Fibroblast of peridontal ligament (primary cell): ENCODE measurements around the gene SLC35G3.
"Not testable (repeated sequence)": the region's sequence is repeated elsewhere in the genome, so short reads cannot be mapped to it uniquely, and the experiment has no call there.

Experiments used
- DNase-seq: peaks from one replicate; pipeline ENCODE4 v3.0.0-alpha.2; 2010; ENCODE audit errors: extremely low read depth

Gene SLC35G3

DNA sequence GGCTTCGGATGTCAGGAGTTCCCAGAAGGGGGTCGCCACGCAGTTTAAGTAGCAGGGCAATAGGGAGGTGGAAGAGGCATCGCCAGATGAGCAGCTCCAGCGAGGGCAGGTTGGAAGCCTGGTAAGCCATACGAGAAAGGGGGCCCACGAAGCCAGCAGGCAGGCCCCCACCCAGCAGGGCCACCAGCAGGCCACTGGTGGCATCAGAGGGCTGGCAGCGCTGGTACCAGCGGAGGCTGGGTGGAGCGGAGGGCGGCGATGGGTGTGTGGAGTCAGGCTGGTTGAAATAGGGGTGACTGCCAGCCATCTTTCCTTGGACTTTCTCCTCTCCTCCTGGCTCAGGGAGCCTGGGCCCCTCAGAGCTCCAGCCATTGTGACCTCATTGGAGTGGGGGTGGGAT is at the start of gene SLC35G3:
Gene SLC35G3, minus strand, starts transcription at position 393 of the 400 bp plus-strand sequence. Its CDS starts 86 bp downstream, at position 307.
- not testable (repeated sequence) for DNase-seq

DNA sequence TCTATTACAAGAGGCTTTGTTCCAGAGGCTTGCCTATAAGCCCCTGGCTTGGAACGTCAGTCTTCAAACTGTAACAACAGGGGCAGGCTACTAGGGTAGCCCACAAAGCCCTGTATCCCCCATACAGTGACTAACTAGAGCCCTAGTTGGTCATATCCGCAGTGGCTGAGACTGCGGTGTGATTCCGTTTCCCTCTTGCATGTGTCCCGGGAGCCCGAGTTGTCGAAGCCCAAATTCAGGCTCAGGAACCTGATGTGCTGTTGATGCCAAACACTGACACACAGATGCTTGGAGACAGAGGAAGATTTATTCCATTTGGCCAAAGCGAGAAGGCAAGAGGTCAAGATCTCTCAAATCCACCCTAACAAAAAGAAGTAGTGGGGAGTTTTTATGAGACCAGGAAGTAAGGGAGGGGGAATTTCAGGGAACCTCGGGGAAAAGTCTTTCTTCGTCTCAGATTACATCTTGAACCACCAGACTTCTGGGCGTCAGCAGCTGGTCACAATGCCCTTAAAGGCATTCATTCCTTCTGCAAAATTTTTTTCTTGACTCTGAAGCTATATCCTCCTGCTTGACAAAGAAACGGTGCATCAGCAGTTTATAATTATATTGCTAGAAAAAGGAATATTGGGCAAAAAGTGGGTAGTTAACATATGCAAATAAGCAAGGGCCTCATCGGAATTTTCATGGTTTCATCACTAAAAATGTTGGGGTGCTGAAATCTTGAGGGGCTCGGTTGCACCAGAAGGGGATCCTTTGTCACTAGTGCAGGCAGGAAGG is 49.6 kb upstream of the SLC35G3 start:
- peak; percentile 78 for DNase-seq

GRCh38 chr17:35242805-35243560 is 48.8 kb upstream of the SLC35G3 start, which contains the start of gene SLFN5:
TSS of gene SLFN5 (plus strand) at chr17:35243072. CDS start at chr17:35258691, 15,619 bp downstream.
- peak; percentile 95 for DNase-seq

GRCh38 chr17:35242158-35242804 is 48.1 kb upstream of the SLC35G3 start:
- DNase-seq, result no peak

GRCh38 chr17:35241520-35241919 is 47.3 kb upstream of the SLC35G3 start:
- no peak for DNase-seq

GRCh38 chr17:35240861-35241260 is 46.7 kb upstream of the SLC35G3 start:
- DNase-seq, result no peak

DNA sequence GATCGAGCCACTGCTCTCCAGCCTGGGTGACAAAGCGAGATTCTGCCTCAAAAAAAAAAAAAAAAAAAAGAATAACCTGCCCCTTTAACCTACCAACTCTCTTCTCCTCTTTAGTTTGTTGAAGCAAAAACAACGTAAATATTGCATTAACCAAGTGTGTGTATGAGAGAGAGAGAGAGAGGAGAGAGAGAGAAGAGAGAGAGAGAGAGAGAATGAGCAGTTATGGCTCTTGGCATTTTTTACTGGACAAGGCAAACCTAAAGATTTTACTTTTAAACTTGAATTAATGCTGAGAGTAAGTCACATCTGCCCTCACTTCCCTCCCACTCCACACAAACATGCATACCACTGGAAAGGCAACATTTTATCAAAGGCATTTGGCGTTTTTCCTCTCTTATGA is 45.6 kb upstream of the SLC35G3 start:
- peak; percentile 31 for DNase-seq

DNA sequence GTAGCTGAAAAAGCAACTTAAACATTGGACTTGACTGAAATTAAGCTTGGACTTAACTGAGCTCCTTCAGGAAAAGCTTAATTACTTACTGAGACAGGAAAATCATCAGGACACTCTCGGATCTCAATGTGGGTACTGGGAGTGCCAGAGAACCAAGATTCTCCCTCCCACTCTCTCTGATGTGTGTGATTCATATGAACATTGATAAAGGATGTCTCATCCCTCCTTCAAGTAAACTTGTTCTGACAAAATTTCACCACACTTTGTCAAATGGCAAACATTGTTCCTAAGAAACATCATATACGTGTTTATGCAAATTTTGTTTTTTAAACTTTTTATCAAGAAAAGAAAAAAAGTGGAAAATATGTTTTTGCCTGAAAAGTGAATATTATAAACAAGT is 44.6 kb upstream of the SLC35G3 start:
- peak; percentile 69 for DNase-seq

- peak; percentile 15 for DNase-seq
Observed at GRCh38 chr17:35236821-35237220, 42.6 kb upstream of the SLC35G3 start.

GRCh38 chr17:35235917-35236316 is 41.7 kb upstream of the SLC35G3 start:
- DNase-seq, result no peak

GRCh38 chr17:35235289-35235688 is 41.1 kb upstream of the SLC35G3 start:
- no peak for DNase-seq

DNA sequence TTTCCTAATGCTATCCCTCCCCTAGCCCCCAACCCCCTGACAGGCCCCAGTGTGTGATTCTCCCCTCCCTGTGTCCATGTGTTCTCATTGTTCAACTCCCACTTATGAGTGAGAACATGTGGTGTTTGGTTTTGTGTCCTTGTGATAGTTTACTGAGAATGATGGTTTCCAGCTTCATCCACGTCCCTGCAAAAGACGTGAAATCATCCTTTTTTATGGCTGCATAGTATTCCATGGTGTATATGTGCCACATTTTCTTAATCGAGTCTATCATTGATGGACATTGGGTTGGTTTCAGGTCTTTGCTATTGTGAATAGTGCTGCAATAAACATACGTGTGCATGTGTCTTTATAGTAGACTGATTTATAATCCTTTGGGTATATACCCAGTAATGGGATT is 40.1 kb upstream of the SLC35G3 start:
- DNase-seq, result not testable (repeated sequence)

DNA sequence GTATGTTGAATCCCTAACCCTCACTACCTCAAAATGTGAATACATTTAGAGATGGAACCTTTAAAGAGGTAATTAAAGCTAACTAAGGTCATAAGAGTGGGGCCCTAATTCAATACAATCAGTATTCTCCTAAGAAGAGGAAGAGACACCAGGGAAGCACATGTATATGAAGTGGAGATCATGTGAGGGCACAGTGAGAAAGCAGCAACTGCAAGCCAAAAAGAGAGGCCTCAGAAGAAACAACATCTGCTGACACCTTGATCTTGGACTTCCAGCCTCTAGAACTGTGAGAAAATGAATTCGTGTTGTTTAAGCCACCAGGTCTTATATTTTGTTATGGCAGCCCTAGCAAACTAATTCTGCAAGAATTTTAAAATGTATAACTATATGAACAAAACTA is 35.4 kb upstream of the SLC35G3 start:
- no peak for DNase-seq

DNA sequence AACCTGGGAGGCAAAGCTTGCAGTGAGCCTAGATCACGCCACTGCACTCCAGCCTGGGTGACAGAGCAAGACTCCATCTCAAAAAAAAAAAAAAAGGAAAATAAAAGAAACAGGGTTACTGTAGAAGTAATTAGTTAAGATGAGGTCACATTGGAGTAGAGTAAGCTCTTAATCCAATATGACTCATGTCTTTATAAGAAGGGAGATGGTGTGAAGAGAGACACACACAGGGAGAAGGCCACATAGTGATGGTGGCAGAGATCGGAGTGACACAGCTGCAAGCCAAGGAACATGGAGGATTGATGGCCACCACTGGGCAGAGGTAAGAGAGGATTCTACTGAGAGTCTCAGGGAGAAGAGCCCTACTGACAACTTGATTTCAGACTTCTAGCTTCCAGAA is 33.4 kb upstream of the SLC35G3 start:
- DNase-seq, result no peak

GRCh38 chr17:35224436-35224835 is 30.2 kb upstream of the SLC35G3 start:
- no peak for DNase-seq

DNA sequence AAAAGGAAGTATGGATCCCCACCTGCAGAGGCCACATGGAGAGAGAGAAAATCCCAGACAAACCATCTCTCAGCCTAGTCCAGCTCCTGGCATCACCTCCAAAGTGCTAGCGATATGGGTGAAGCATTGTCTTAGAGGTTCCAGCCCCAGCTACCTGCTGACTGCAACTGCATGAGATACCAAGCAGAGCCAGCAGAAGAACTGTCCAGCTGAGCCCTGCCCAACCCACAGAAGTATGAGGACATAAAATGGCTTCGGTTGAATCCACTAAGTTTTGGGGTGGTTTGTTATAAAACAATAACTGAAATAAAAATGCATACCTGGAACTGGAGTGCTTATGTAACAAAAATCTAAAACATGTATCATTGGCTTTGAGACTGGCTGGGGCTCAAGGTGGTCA is 28.3 kb upstream of the SLC35G3 start:
- DNase-seq, result no peak

DNA sequence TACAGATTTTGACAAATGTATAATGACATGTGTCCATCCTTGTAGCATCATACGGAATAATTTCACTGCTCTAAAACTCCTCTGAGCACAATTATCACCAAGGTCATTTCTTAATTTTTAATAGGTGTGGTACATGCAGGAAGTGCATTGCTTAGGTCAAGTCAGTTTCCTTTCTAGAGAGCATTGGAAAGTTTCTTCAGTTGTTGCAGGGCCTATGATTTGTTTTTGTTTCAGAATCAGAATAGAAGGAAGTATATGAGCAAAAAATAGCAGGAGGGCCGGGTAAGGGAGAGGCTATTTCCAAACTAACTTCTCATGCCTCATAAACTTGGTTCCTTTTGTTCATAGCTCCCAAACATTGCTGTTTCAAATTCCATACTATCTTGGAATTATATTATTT is 24.7 kb upstream of the SLC35G3 start:
- DNase-seq, result no peak

GRCh38 chr17:35217107-35217506 is 22.9 kb upstream of the SLC35G3 start:
- no peak for DNase-seq

DNA sequence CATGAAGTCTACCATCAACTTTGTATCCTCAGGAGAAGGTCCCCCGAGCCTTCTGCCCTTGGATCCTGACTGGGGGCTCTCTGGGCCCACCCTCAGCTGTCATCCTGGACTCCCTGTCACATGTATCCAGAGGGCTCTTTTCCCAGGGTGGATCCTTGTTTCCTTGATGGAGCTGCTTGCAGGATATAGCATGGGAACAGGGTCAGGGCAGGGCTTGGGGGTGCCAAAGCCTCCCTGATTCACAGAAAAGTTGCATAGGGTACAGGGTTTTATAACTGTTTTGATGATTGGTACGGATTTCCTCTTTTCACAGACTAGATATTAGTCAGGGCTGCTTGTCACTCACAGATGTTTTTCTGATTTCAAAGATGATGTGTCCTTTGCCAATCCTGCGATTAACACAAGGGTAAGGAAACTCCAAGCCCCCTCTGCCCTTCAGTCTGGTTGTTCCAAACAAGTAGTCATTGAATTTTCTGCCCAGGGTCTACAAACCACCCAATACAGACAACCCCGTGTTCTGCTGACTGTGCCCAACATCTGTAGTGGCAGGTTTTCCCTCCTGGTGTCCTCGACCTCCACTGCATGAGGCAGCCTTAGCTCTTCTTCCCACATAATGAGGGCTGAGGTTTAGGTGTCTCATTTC is 20.6 kb upstream of the SLC35G3 start:
- no peak for DNase-seq

DNA sequence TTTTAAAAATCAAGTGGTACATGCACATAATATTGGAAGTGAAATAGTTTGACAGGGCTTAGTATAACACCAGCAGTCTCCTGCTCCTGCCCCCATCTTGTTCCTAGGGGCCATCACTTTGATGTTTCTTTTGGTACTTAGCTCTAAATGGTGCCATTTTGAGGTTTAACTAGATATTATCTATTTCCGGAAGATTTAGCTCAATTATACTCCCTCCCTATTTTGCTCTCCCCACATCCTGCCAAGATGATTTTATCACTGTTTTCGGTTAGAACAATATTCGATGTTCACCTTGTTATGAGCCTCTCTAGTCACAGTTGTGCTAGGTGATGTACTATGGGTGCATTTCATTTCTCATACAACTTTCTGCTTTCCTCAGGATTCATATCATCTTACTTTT is 20.0 kb upstream of the SLC35G3 start:
- DNase-seq, result no peak

GRCh38 chr17:35213412-35213940 is 19.3 kb upstream of the SLC35G3 start:
- DNase-seq, result no peak

- DNase-seq, result no peak
Observed at GRCh38 chr17:35212668-35213067, 18.5 kb upstream of the SLC35G3 start.
